Psoas muscle (tissue), 8 donors: Measurements from ENCODE around the gene UBE2F. TPM values are rescaled to one million over a fixed set of nuclear protein-coding genes. Genes with fewer than 3 reads are reported as not detected.

Experiments used
- ATAC-seq, 4 donors: fragments of 200-7000 bp; cut with Tn5 transposase; one replicate each; pipeline ENCODE4 v1.9.1; 2020; ENCODE audit warnings: moderate library complexity in 3 of 4, mild to moderate bottlenecking in 2 of 4
- DNase-seq, 2 donors: peaks; one replicate each; pipeline ENCODE4 v3.0.0-alpha.2; 2020
- H3K27ac ChIP-seq: fragments of 200-600 bp; one replicate; pipeline ENCODE4 v1.8.0; 2022
- H3K27me3 ChIP-seq, 3 donors: fragments of 200-600 bp in 1 of 3; one replicate each; pipeline versions ENCODE4 v1.6.1 to v1.8.0; 2013 to 2022; ENCODE audit warnings: low read length in 2 of 3, mild to moderate bottlenecking in 2 of 3, moderate library complexity in 1 of 3; ENCODE audit not compliant: insufficient read depth in 3 of 3
- H3K36me3 ChIP-seq, 2 donors: fragments of 200-600 bp in 1 of 2; one replicate each; pipeline versions ENCODE4 v1.6.1 to v1.8.0; 2013 to 2022; ENCODE audit warnings: low read depth in 1 of 2, mild to moderate bottlenecking in 1 of 2, moderate library complexity in 1 of 2; ENCODE audit not compliant: insufficient read depth in 1 of 2
- H3K4me1 ChIP-seq: fragments of 200-600 bp; one replicate; pipeline ENCODE4 v1.8.0; 2022
- H3K4me3 ChIP-seq: fragments of 200-600 bp; one replicate; pipeline ENCODE4 v1.8.0; 2022; ENCODE audit warnings: mild to moderate bottlenecking
- H3K9me3 ChIP-seq: fragments of 200-600 bp; one replicate; pipeline ENCODE4 v1.8.0; 2022
- CTCF ChIP-seq: fragments of 200-600 bp; IDR thresholded peaks from one replicate; pipeline ENCODE4 v1.8.0; 2022; ENCODE audit warnings: antibody characterized with exemption
- WGBS, 3 donors: extraction: QIAGEN DNeasy Blood & Tissue Kit; methylation state at CpG; one replicate each; pipeline versions ENCODE4 v1.1.6 to v1.1.7; 2013; 5-methylcytosine and 5-hydroxymethylcytosine counted together
- intact Hi-C, 2 donors: fragments of 100-400 bp; cut with DNase I; formaldehyde crosslinking; loops; one replicate each; pipeline versions ENCODE4 v1.11.0 to v1.14.2; 2022
- polyA plus RNA-seq, 3 donors: library from polyadenylated mRNA; stranded (reverse); fragments of 200-250 nt; gene quantifications; one replicate each; pipeline ENCODE4 v1.2.3, GENCODE V29; 2013
- total RNA-seq, 4 donors: library from RNA; stranded (reverse); fragmentation: NEBNext Ultra II Directional in 2 of 4; extraction: Animal tissue kit (Norgen Biotek cat#: 25700) in 2 of 4; gene quantifications; one replicate each; pipeline versions ENCODE4 v1.2.1 to v1.2.4, GENCODE V29; 2021 to 2023
- donor health status: healthy with polysubstance abuse.
- donor health status: DM: no; HTN: no; CAD: no; lungs with moderate emphysema.
- donor health status: Bipolar disorder and iron deficiency.
- donor health status: healthy.
- donor health status: DM: yes; HTN: yes; CAD: no.
- donor health status: DM: no; HTN: no; CAD: no.
- donor health status: DM: no; HTN: no; CAD: no.
- donor health status: DM: yes; HTN: yes; CAD: no.

The UBE2F gene
- total and polyA plus RNA-seq, 7 donors, result 46.0 to 134 (median 67.5) TPM

- intact Hi-C loops, result no loop called here
- no peak for TF ChIP-seq CTCF
- Histone ChIP-seq H3K27ac (no peak overlapping the region), H3K9me3 (no peaks in the 10 kb centered on the region), H3K4me3 (no peak overlapping the region), H3K27me3 (no peaks in the 10 kb centered on the region), H3K4me1 (no peaks in the 10 kb centered on the region), H3K36me3 (no peaks in the 10 kb centered on the region)
- 90 to 94% (median 93%) methylated on average over 4 of the region's 4 CpGs for WGBS, 3 donors
- no peak for DNase-seq
- ATAC-seq, result no peak
Measured at GRCh38 chr2:238090887-238091286, 124.1 kb downstream of the UBE2F start.

- no peak for TF ChIP-seq CTCF
- intact Hi-C loops, result no loop called here
- H3K27ac ChIP-seq, result no peak overlapping the region
- H3K27me3 ChIP-seq, result no peaks in the 10 kb centered on the region
- DNase-seq (no peak), ATAC-seq (no peak)
- no peaks in the 10 kb centered on the region for H3K9me3 ChIP-seq
- H3K36me3 ChIP-seq, result no peaks in the 10 kb centered on the region
- H3K4me3 ChIP-seq, result no peak overlapping the region
- H3K4me1 ChIP-seq, result no peaks in the 10 kb centered on the region
- WGBS, 3 donors, result 91 to 95% (median 92%) methylated on average over 16 of the region's 16 CpGs
Measured at GRCh38 chr2:238091436-238092060, 124.7 kb downstream of the UBE2F start.

Other genes starting within 250 kb of the UBE2F start
- under 1 TPM; 0.17 to 0.58 (median 0.38) TPM for gene RBM44, start 168.2 kb upstream of the UBE2F start, total RNA-seq
- under 1 TPM; 0.06 to 0.39 (median 0.14) TPM for gene RBM44, start 168.2 kb upstream of the UBE2F start, polyA plus RNA-seq
- gene RAMP1, start 107.4 kb upstream of the UBE2F start, total RNA-seq, result 100 to 1,000 TPM in 1 of 4 donors, 10 to 100 TPM in 3; 32.8 to 105 (median 91.2) TPM
- gene RAMP1, start 107.4 kb upstream of the UBE2F start, polyA plus RNA-seq, result 100 to 1,000 TPM in 2 of 3 donors, 10 to 100 TPM in 1; 86.5 to 367 (median 303) TPM
- 10 to 100 TPM in 1 of 4 donors, 1 to 10 TPM in 3; 4.8 to 10.1 (median 7.4) TPM for gene SCLY, start 94.0 kb downstream of the UBE2F start, total RNA-seq
- gene SCLY, start 94.0 kb downstream of the UBE2F start, polyA plus RNA-seq, result 1 to 10 TPM; 4.6 to 8.8 (median 6.5) TPM
- gene ESPNL, start 133.3 kb downstream of the UBE2F start, total RNA-seq, result under 1 TPM in 3 of 4 donors, not detected in 1; 0.17 to 0.32 (median 0.22) TPM
- gene ESPNL, start 133.3 kb downstream of the UBE2F start, polyA plus RNA-seq, result under 1 TPM; 0.04 to 0.14 (median 0.12) TPM
- gene KLHL30, start 171.7 kb downstream of the UBE2F start, total RNA-seq, result 100 to 1,000 TPM in 3 of 4 donors, 10 to 100 TPM in 1; 82.1 to 175 (median 153) TPM
- 100 to 1,000 TPM in 1 of 3 donors, 10 to 100 TPM in 2; 67.7 to 121 (median 91.7) TPM for gene KLHL30, start 171.7 kb downstream of the UBE2F start, polyA plus RNA-seq
- gene ERFE, start 192.0 kb downstream of the UBE2F start, total RNA-seq, result 10 to 100 TPM in 1 of 4 donors, 1 to 10 TPM in 3; 1.8 to 18.2 (median 4.5) TPM
- 10 to 100 TPM in 1 of 3 donors, 1 to 10 TPM in 2; 1.4 to 15.4 (median 1.7) TPM for gene ERFE, start 192.0 kb downstream of the UBE2F start, polyA plus RNA-seq
- 10 to 100 TPM; 31.8 to 43.8 (median 39.3) TPM for gene ILKAP, start 236.7 kb downstream of the UBE2F start, total RNA-seq
- gene ILKAP, start 236.7 kb downstream of the UBE2F start, polyA plus RNA-seq, result 10 to 100 TPM; 55.2 to 66.6 (median 58.4) TPM